GM12878 (cell line): Measurements from ENCODE around the gene SOWAHC. TPM values are rescaled to one million over a fixed set of nuclear protein-coding genes. Genes with fewer than 3 reads are reported as not detected.

Experiments used
- ATAC-seq: fragments of 200-7000 bp; cut with Tn5 transposase; 3 replicates; pipeline ENCODE4 v1.9.1; 2020; ENCODE audit warnings: mild to moderate bottlenecking, moderate library complexity
- BruUV-seq: library from RNA; stranded (reverse); fragments of 400-500 nt; replicated peaks from 2 replicates; lab custom pipeline; 2021; lab: Mats Ljungman, UMichigan
- CTCF ChIA-PET: fragments of 300-600 bp; sonication (Branson Sonifier 250); formaldehyde crosslinking; extraction: SDS; loops from one replicate; lab custom pipeline; 2021; ENCODE audit warnings: inconsistent platforms; lab: Yijun Ruan, JAX
- POLR2A ChIA-PET: fragments of 350-600 bp; formaldehyde crosslinking; extraction: SDS; loops from one replicate; lab custom pipeline; 2021; ENCODE audit warnings: inconsistent platforms; lab: Charles Lee
- RAD21 ChIA-PET: fragments of 300-600 bp; sonication (Branson Sonifier 250); formaldehyde crosslinking; loops from one replicate; lab custom pipeline; 2023; ENCODE audit warnings: antibody characterized with exemption; ENCODE audit not compliant: unreplicated experiment; lab: Charles Lee
- SMC1A ChIA-PET: fragments of 300-600 bp; sonication (Branson Sonifier 250); formaldehyde crosslinking; loops from one replicate; lab custom pipeline; 2023; ENCODE audit not compliant: unreplicated experiment, uncharacterized antibody; lab: Charles Lee
- DNase-seq: peaks from one replicate; pipeline ENCODE4 v3.0.0-alpha.2; 2011; ENCODE audit warnings: low read depth, low spot score
- FAIRE-seq: peaks from 3 replicates; lab custom pipeline; 2011; peaks lifted over from hg19 to GRCh38; lab: Jason Lieb, UNC
- H2AFZ ChIP-seq: 2 replicates; pipeline ENCODE4 v1.6.0; 2011; ENCODE audit warnings: low read depth, low read length, control low read depth; ENCODE audit not compliant: control insufficient read depth
- H3K27ac ChIP-seq: 2 replicates; pipeline ENCODE4 v1.5.1; 2011; ENCODE audit warnings: control low read depth; ENCODE audit not compliant: control insufficient read depth, insufficient read depth
- H3K27me3 ChIP-seq, 2 experiments: replicated peaks in 1 of 2; 2 replicates each; pipeline versions ENCODE4 v1.6.0 to v1.6.1; 2011; ENCODE audit warnings: low read length in 1 of 2; ENCODE audit not compliant: control insufficient read depth in 2 of 2, insufficient read depth in 2 of 2
- H3K36me3 ChIP-seq, 2 experiments: 2 replicates each; pipeline ENCODE4 v1.5.1; 2011; ENCODE audit warnings: low read length in 1 of 2; ENCODE audit not compliant: control insufficient read depth in 2 of 2, insufficient read depth in 2 of 2
- H3K4me1 ChIP-seq: 2 replicates; pipeline ENCODE4 v1.6.1; 2011; ENCODE audit warnings: mild to moderate bottlenecking, low read length, moderate library complexity, mixed read lengths; ENCODE audit not compliant: control insufficient read depth, insufficient read depth
- H3K4me2 ChIP-seq: 2 replicates; pipeline ENCODE4 v1.6.0; 2011; ENCODE audit warnings: control low read depth; ENCODE audit not compliant: control insufficient read depth, insufficient read depth
- H3K4me3 ChIP-seq: fragments of 200-600 bp; sonication (generic); 2 replicates; pipeline ENCODE4 v1.5.1; 2016
- H3K79me2 ChIP-seq: 2 replicates; pipeline ENCODE4 v1.6.0; 2011; ENCODE audit warnings: low read length; ENCODE audit not compliant: control insufficient read depth, insufficient read depth
- H3K9ac ChIP-seq: 2 replicates; pipeline ENCODE4 v1.8.0; 2011; ENCODE audit warnings: low read length, control low read depth, mixed read lengths; ENCODE audit not compliant: control insufficient read depth, insufficient read depth
- H3K9me3 ChIP-seq: replicated peaks from 3 replicates; pipeline ENCODE4 v1.5.1; 2011; ENCODE audit warnings: mild to moderate bottlenecking, low read length; ENCODE audit not compliant: control insufficient read depth, insufficient read depth
- H4K20me1 ChIP-seq: 2 replicates; pipeline ENCODE4 v1.6.0; 2011; ENCODE audit not compliant: control insufficient read depth, insufficient read depth
- EZH2 ChIP-seq: IDR thresholded peaks from 2 replicates; pipeline ENCODE4 v1.6.1; 2012; ENCODE audit warnings: low read depth, mild to moderate bottlenecking, control low read depth, inconsistent platforms, low read length, borderline replicate concordance; ENCODE audit not compliant: control insufficient read depth
- IKZF1 ChIP-seq: fragments of 450-650 bp; conservative IDR thresholded peaks from 2 replicates; pipeline ENCODE4 v1.6.1; 2017; ENCODE audit warnings: antibody characterized with exemption, mild to moderate bottlenecking
- IKZF2 ChIP-seq, 2 experiments: fragments of 450-650 bp; IDR thresholded peaks; 2 replicates each; pipeline ENCODE4 v1.6.1; 2017; ENCODE audit warnings: mild to moderate bottlenecking in 2 of 2, moderate library complexity in 2 of 2
- NR2F1 ChIP-seq: fragments of 450-650 bp; conservative IDR thresholded peaks from 2 replicates; pipeline ENCODE4 v1.6.1; 2017; ENCODE audit warnings: mild to moderate bottlenecking
- NRF1 ChIP-seq: conservative IDR thresholded peaks from 2 replicates; pipeline ENCODE4 v1.6.1; 2011; ENCODE audit warnings: mild to moderate bottlenecking, low read depth, low read length, improper control_type of control experiment
- PKNOX1 ChIP-seq: fragments of 450-650 bp; IDR thresholded peaks from 2 replicates; pipeline ENCODE4 v1.6.1; 2016; ENCODE audit warnings: mild to moderate bottlenecking
- POLR2A ChIP-seq: IDR thresholded peaks from 2 replicates; pipeline ENCODE4 v1.6.1; 2011; ENCODE audit warnings: low read depth, mild to moderate bottlenecking, low read length
- POLR2AphosphoS2 ChIP-seq: IDR thresholded peaks from 2 replicates; pipeline ENCODE4 v1.6.1; 2011; ENCODE audit warnings: low read depth, mild to moderate bottlenecking, low read length, improper control_type of control experiment, moderate library complexity
- SIN3A ChIP-seq: IDR thresholded peaks from 2 replicates; pipeline ENCODE4 v1.6.1; 2012; ENCODE audit warnings: low read depth, low read length, improper control_type of control experiment
- SMARCA5 ChIP-seq: fragments of 450-650 bp; IDR thresholded peaks from 2 replicates; pipeline ENCODE4 v1.6.1; 2017; ENCODE audit warnings: mild to moderate bottlenecking
- TAF1 ChIP-seq: IDR thresholded peaks from 2 replicates; pipeline ENCODE4 v1.6.1; 2011; ENCODE audit warnings: mild to moderate bottlenecking, low read depth, low read length, borderline replicate concordance
- ZNF24 ChIP-seq: fragments of 450-650 bp; IDR thresholded peaks from 2 replicates; pipeline ENCODE4 v1.6.1; 2017; ENCODE audit warnings: antibody characterized with exemption, mild to moderate bottlenecking
- WGBS: methylation state at CpG from one replicate; pipeline ENCODE4 v1.1.6; 2016; ENCODE audit warnings: low lambda C conversion rate; ENCODE audit not compliant: insufficient replicate concordance, insufficient coverage; ENCODE audit errors: missing lambda C conversion rate; 5-methylcytosine and 5-hydroxymethylcytosine counted together
- in situ Hi-C: fragments of 300-500 bp; cut with MboI; formaldehyde crosslinking; loops from 9 replicates; pipeline ENCODE4 v1.14.3; 2018; ENCODE audit warnings: mixed read lengths
- intact Hi-C: fragments of 100-400 bp; cut with micrococcal nuclease; formaldehyde crosslinking; loops from one replicate; pipeline ENCODE4 v1.14.2; 2022; ENCODE audit not compliant: unreplicated experiment
- polyA plus RNA-seq, 11 experiments: library from polyadenylated mRNA; depleted of rRNA in 4 of 11; unstranded in 6 of 11; stranded (reverse) in 5 of 11; fragments of >200 nt; fragmentation: Nextera tagmentation in 4 of 11; fragmentation: Illumina TruSeq in 1 of 11; extraction: Ambion mirVana in 4 of 11; extraction: Trizol in 1 of 11; gene quantifications; 1 replicate in 1 of 11; 2 replicates in 10 of 11; pipeline versions ENCODE4 v1.2.1 to v1.2.3, GENCODE V29; 2011 to 2016; ENCODE audit warnings: inconsistent platforms in 2 of 11, missing spikeins in 2 of 11, low read depth in 1 of 11
- total RNA-seq, 4 experiments: library from RNA; depleted of rRNA in 3 of 4; stranded (reverse); fragments of >200 nt in 3 of 4; fragmentation: Illumina TruSeq in 1 of 4; extraction: Trizol in 1 of 4; gene quantifications; 2 replicates each; pipeline versions ENCODE4 v1.2.1 to v1.2.3, GENCODE V29; 2013 to 2021

Gene SOWAHC
- total and polyA plus RNA-seq, 10 of the 15 experiments (the other 5 are each of a cell fraction or from before 2014, with no cell fraction given): 0.48 to 2.6 (median 1.8) TPM

GRCh38 chr2:109613081-109613921, 863 bp upstream of the SOWAHC start:
- ATAC-seq (peak; percentile 63), DNase-seq (no peak), FAIRE-seq (no peak)
- Histone ChIP-seq H3K4me2 (0 out of 2 replicates have a peak overlapping the region, but pooled peaks have one; percentile 27), H3K79me2 (peaks cover 44% of the 10 kb centered on the region), H3K27ac (peak overlapping the region; percentile 70), H2AFZ (no peak overlapping the region; the same call in 1 of the 2 replicates), H3K36me3 (no peaks in the 10 kb centered on the region), H3K27me3 (no peaks in the 10 kb centered on the region), H3K4me1 (no peaks in the 10 kb centered on the region), H3K9me3 (peaks cover 3% of the 10 kb centered on the region; the same call in 1 of the 3 replicates), H4K20me1 (no peaks in the 10 kb centered on the region), H3K4me3 (peak overlapping the region; percentile 62), H3K9ac (peak overlapping the region; percentile 76)
- RAD21 ChIA-PET: interaction anchor here (1.0 to 11.1 kb wide), 8 partner anchors 9 to 99 kb away, joined by 3 to 110 read pairs (median 4); no protein-coding TSS in a partner anchor
- WGBS: 46% methylated on average over 54 of the region's 82 CpGs
- SMC1A ChIA-PET: interaction anchor here (0.6 to 8.8 kb wide), 11 partner anchors 10 to 121 kb away, joined by 3 to 110 read pairs (median 4); no protein-coding TSS in a partner anchor
- in situ Hi-C loops (no loop called here), intact Hi-C loops (loop anchor here (1.0 to 5.0 kb wide), 3 partner anchors 23 to 122 kb away; no protein-coding TSS in a partner anchor)
- POLR2A ChIA-PET: interaction anchor here (0.7 to 1.6 kb wide), 6 partner anchors 14 to 410 kb away, joined by 3 to 7 read pairs (median 5); no protein-coding TSS in a partner anchor
- no TSS peak for BruUV-seq
- TF ChIP-seq IKZF1 (peak; percentile 26; the same call in 1 of the 2 replicates), POLR2AphosphoS2 (0 out of 2 replicates have a peak, but pooled peaks have one; percentile 20), POLR2A (peak; percentile 76), PKNOX1 (no peak), IKZF2 (IDR thresholded peaks at IDR 0.05) (peak; percentile 34 to 40; a peak in 2 of 4 replicates), NRF1 (no peak), NR2F1 (peak; percentile 58), SIN3A (no peak), TAF1 (no peak), ZNF24 (0 out of 2 replicates have a peak, but pooled peaks have one; percentile 14), EZH2 (no peak), SMARCA5 (0 out of 2 replicates have a peak, but pooled peaks have one; percentile 30)
- CTCF ChIA-PET: interaction anchor here (1.0 to 10.3 kb wide), 8 partner anchors 9 to 122 kb away, joined by 3 to 139 read pairs (median 4); no protein-coding TSS in a partner anchor
